HepG2 (cell line): Measurements from ENCODE around the gene FAM53B. TPM values are rescaled to one million over a fixed set of nuclear protein-coding genes. Genes with fewer than 3 reads are reported as not detected.

Source experiments
- CREB1 ChIP-seq, 2 experiments: fragments of 450-650 bp in 1 of 2; IDR thresholded peaks; 2 replicates each; pipeline ENCODE4 v1.6.1; 2016 to 2017; ENCODE audit warnings: control low read depth in 1 of 2, mild to moderate bottlenecking in 1 of 2, missing compliant biosample characterization in 1 of 2, missing genetic modification characterization in 1 of 2
- CREM ChIP-seq, 2 experiments: sonication (generic) in 1 of 2; formaldehyde crosslinking in 1 of 2; IDR thresholded peaks; 2 replicates each; pipeline versions ENCODE4 v1.4.0 to v1.6.1; 2016 to 2020; ENCODE audit warnings: antibody characterized with exemption in 1 of 2, mild to moderate bottlenecking in 1 of 2, missing genetic modification reagents in 1 of 2
- DDIT3 ChIP-seq: sonication (generic); formaldehyde crosslinking; IDR thresholded peaks from 2 replicates; pipeline ENCODE4 v1.4.0; 2020; ENCODE audit warnings: mild to moderate bottlenecking, missing genetic modification reagents
- GPBP1L1 ChIP-seq: sonication (generic); formaldehyde crosslinking; IDR thresholded peaks from 2 replicates; pipeline ENCODE4 v1.5.0; 2020; ENCODE audit warnings: mild to moderate bottlenecking, missing genetic modification reagents
- MAFF ChIP-seq: IDR thresholded peaks from 2 replicates; pipeline ENCODE4 v1.6.1; 2011; ENCODE audit warnings: low read depth, low read length, improper control_type of control experiment
- MBD4 ChIP-seq: IDR thresholded peaks from 2 replicates; pipeline ENCODE4 v1.6.1; 2012; ENCODE audit warnings: low read length, inconsistent platforms, borderline replicate concordance
- MLX ChIP-seq: IDR thresholded peaks from 2 replicates; pipeline ENCODE4 v1.6.1; 2016
- NCOA2 ChIP-seq: sonication (generic); formaldehyde crosslinking; IDR thresholded peaks from 2 replicates; pipeline ENCODE4 v1.8.0; 2022; ENCODE audit warnings: inconsistent platforms
- NFYB ChIP-seq: sonication (generic); formaldehyde crosslinking; IDR thresholded peaks from 2 replicates; pipeline ENCODE4 v1.4.0; 2020; ENCODE audit warnings: missing genetic modification reagents
- RXRA ChIP-seq: sonication (generic); formaldehyde crosslinking; IDR thresholded peaks from 2 replicates; pipeline ENCODE4 v1.5.1; 2020; ENCODE audit warnings: missing genetic modification reagents
- SAFB2 ChIP-seq: sonication (generic); formaldehyde crosslinking; IDR thresholded peaks from 2 replicates; pipeline ENCODE4 v1.5.1; 2020; ENCODE audit warnings: missing genetic modification reagents, low read depth, mild to moderate bottlenecking, borderline replicate concordance
- SOX6 ChIP-seq, 2 experiments: fragments of 450-650 bp in 1 of 2; sonication (generic) in 1 of 2; formaldehyde crosslinking in 1 of 2; IDR thresholded peaks; 2 replicates each; pipeline versions ENCODE4 v1.4.0 to v1.6.1; 2017 to 2020; ENCODE audit warnings: antibody characterized with exemption in 1 of 2, mild to moderate bottlenecking in 1 of 2, missing genetic modification reagents in 1 of 2
- TFAP4 ChIP-seq: sonication (generic); IDR thresholded peaks from 2 replicates; pipeline ENCODE4 v1.6.1; 2016; ENCODE audit warnings: low read depth, borderline replicate concordance
- TOPORS ChIP-seq: sonication (generic); formaldehyde crosslinking; IDR thresholded peaks from 2 replicates; pipeline ENCODE4 v1.8.0; 2023; ENCODE audit warnings: mild to moderate bottlenecking, missing genetic modification reagents
- XBP1 ChIP-seq: sonication (generic); formaldehyde crosslinking; IDR thresholded peaks from 2 replicates; pipeline ENCODE4 v1.5.0; 2020; ENCODE audit warnings: missing genetic modification reagents
- ZNF24 ChIP-seq: fragments of 450-650 bp; IDR thresholded peaks from 2 replicates; pipeline ENCODE4 v1.6.1; 2017; ENCODE audit warnings: antibody characterized with exemption, mild to moderate bottlenecking
- ZNF264 ChIP-seq: sonication (generic); formaldehyde crosslinking; IDR thresholded peaks from 2 replicates; pipeline ENCODE4 v1.4.0; 2020; ENCODE audit warnings: missing genetic modification reagents
- ZNF34 ChIP-seq: sonication (generic); formaldehyde crosslinking; IDR thresholded peaks from 2 replicates; pipeline ENCODE4 v1.4.0; 2020; ENCODE audit warnings: mild to moderate bottlenecking, missing genetic modification reagents, borderline replicate concordance
- ZNF350 ChIP-seq: sonication (generic); formaldehyde crosslinking; IDR thresholded peaks from 2 replicates; pipeline ENCODE4 v1.4.0; 2020; ENCODE audit warnings: mild to moderate bottlenecking, low read depth, missing genetic modification reagents, borderline replicate concordance
- ZNF605 ChIP-seq: sonication (generic); formaldehyde crosslinking; IDR thresholded peaks from 2 replicates; pipeline ENCODE4 v1.8.0; 2022; ENCODE audit warnings: mild to moderate bottlenecking, missing genetic modification reagents
- ZNF710 ChIP-seq: sonication (generic); formaldehyde crosslinking; IDR thresholded peaks from 2 replicates; pipeline ENCODE4 v1.5.0; 2020; ENCODE audit warnings: mild to moderate bottlenecking, missing genetic modification reagents, borderline replicate concordance
- ZNF75D ChIP-seq: sonication (generic); formaldehyde crosslinking; IDR thresholded peaks from 2 replicates; pipeline ENCODE4 v1.8.1; 2023; ENCODE audit warnings: missing genetic modification reagents, mild to moderate bottlenecking, borderline replicate concordance
- polyA plus RNA-seq, 8 experiments: library from polyadenylated mRNA; depleted of rRNA in 3 of 8; stranded (reverse) in 7 of 8; unstranded in 1 of 8; fragments of >200 nt; fragmentation: Illumina TruSeq in 4 of 8; extraction: Trizol in 4 of 8; gene quantifications; 2 replicates each; pipeline versions ENCODE4 v1.2.1 to v1.2.3, GENCODE V29; 2011 to 2016; ENCODE audit warnings: low read depth in 4 of 8, missing spikeins in 1 of 8, mixed read lengths in 1 of 8; ENCODE audit not compliant: insufficient read depth in 1 of 8
- total RNA-seq, 5 experiments: library from RNA; depleted of rRNA; stranded (reverse); fragments of >200 nt; fragmentation: Illumina TruSeq; extraction: Trizol; gene quantifications; 2 replicates each; pipeline ENCODE4 v1.2.3, GENCODE V29; 2016; ENCODE audit warnings: low read depth in 1 of 5

Gene FAM53B
- total and polyA plus RNA-seq, 2 of the 13 experiments (the other 11 are each of a cell fraction or from before 2014, with no cell fraction given) = 6.4 to 19.3 TPM

GRCh38 chr10:124605856-124606812 lies 138.0 kb downstream of the FAM53B start (continued):
- TF ChIP-seq CREM (IDR thresholded peaks at IDR 0.05) = no peak
- no peak for TF ChIP-seq CREM (CRISPR knock-in tag; IDR thresholded peaks at IDR 0.05)
- TF ChIP-seq ZNF75D (CRISPR knock-in tag) = no peak
- TF ChIP-seq NCOA2 (CRISPR knock-in tag) = peak; percentile 36
- TF ChIP-seq ZNF605 (CRISPR knock-in tag) = no peak; the same call in 1 of the 2 replicates
- TF ChIP-seq MLX (CRISPR knock-in tag) = no peak
- no peak for TF ChIP-seq CREB1 (IDR thresholded peaks at IDR 0.05)
- TF ChIP-seq CREB1 (CRISPR knock-in tag; IDR thresholded peaks at IDR 0.05) = no peak
- TF ChIP-seq NFYB (CRISPR knock-in tag) = no peak
- no peak for TF ChIP-seq MAFF
- TF ChIP-seq SOX6 (IDR thresholded peaks at IDR 0.05) = no peak
- TF ChIP-seq SOX6 (CRISPR knock-in tag; IDR thresholded peaks at IDR 0.05) = peak; percentile 34; the same call in 1 of the 2 replicates
- no peak for TF ChIP-seq XBP1 (CRISPR knock-in tag)
- TF ChIP-seq ZNF710 (CRISPR knock-in tag) = no peak
- TF ChIP-seq RXRA = peak; percentile 45; the same call in 1 of the 2 replicates
- TF ChIP-seq TFAP4 = peak; percentile 42; the same call in 1 of the 2 replicates
- TF ChIP-seq ZNF34 (CRISPR knock-in tag) = no peak
- no peak for TF ChIP-seq ZNF264 (CRISPR knock-in tag)
- TF ChIP-seq GPBP1L1 (CRISPR knock-in tag) = no peak
- TF ChIP-seq DDIT3 (CRISPR knock-in tag) = no peak
- no peak for TF ChIP-seq SAFB2 (CRISPR knock-in tag)
- peak; percentile 75 for TF ChIP-seq ZNF350 (CRISPR knock-in tag)
- no peak for TF ChIP-seq MBD4
- TF ChIP-seq ZNF24 = no peak
- TF ChIP-seq TOPORS = no peak
